ENCODE data around the gene ATRNL1.
"Not testable (repeated sequence)": the region's sequence is repeated elsewhere in the genome, so short reads cannot be mapped to it uniquely, and the experiment has no call there.

Gene ATRNL1

DNA sequence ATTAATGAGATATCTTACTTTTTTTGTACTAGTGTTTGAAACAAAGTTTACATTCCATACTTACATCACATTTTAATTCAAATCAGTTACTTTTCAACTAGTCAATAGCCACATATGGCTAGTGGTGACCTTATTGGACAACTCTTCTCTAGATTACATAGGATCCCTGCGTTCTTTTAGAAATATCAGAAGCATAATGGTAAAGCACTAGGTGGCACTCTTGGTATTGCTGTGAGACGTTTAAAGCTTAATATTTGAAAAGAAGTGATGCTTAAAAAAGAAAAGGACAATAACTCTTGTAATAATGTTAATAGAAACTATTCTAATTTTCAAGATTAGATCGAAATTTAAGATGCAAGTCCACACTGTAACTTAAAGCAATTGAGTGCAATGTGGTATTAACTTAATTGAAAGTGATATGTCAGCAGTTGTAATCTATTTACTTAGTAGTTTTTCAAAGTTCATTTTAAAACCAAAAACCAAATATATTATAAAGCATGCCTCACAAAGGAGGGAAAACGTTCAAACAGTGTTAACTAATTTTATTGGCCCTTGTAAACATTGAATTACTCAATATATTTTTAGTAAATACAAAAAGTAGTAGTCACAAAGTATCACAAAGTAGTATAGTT is 339.1 kb downstream of the ATRNL1 start:
- peak in 1 of 2 experiments; percentile 11 for DNase-seq

DNA sequence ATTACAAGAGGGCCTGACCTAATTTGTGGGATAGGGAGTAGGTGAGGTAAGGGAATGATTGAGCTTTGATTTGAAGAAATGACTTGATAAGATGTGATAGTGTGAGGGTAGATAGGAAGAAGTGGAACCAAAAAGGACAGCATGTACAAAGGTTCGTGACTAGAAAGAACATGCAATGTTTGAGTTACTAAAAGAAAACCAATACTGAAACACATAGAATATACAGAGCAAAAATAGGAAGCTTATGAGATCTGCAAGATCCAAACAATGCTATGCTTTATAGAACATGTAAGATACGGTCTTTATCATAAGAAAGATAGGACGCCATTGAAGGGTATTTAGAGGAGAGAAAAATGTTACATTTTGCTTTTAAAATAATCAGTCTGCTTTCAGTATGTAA is 343.8 kb downstream of the ATRNL1 start:
- DNase-seq, result no peak

DNA sequence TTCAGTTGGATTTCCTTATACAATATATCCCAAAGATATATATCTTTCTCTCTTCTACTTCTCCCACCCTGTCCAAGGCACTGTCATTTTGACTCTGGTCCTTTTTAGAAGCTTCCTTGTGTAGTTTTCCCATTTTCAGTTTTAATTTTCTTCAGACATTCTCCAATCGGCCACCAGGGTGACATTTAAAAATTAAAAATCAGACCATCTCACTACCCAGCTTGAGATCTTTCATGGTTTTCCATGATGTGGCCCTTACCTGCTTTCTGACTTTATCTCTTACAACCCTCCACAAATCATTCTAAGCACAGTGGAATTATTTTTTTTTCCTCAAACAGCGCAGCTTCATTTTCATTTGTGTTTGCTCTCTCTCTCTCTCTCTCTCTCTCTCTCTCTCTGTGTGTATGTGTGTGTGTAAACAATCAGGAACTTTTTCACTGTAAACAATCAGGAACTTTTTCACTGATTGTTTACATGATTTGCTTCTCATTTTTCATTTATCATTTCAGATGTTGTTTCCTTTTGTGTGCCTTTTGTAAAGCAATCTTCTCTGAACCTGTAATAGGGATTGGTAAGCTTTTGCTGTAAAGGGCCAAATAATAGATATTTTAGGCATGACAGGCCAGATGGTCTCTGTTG is 348.9 kb downstream of the ATRNL1 start:
- no peak for DNase-seq

DNA sequence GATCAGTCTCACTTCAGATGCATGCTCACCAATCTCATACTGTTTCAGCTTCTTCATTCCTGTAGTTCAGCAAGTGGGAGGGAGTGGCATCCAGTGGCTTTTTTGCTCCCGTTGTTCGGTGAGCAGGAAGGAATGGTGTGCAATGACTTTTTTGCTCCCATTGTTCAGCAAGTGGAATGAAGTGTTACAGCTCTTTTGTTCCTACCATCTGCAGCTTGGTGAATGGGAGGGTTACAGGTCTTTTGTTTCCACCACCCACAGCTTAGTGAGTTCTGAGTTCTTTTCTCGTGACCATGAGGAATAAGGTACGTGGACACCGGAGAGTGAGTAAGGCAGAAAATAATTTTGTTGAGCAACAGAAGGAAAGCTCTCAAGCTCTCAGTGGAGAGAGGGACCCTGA is 363.6 kb downstream of the ATRNL1 start:
- DNase-seq, result no peak

DNA sequence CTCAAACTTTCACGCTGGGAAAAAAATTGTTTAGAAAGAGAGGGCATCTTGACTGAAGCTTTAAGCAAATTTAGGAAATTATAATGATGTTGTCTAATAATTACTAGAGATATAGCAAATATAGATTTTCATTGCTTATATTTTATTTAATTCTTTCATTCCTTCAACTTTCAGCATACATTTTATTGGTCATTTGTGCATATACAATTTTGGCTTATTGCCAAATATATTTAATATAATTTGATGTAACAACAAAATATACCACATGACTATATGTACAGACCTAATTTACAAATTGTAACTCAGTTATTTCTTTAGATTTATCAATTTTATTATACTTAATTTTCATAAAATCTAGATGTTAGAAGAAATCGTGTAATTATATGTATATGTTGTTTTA is 390.1 kb downstream of the ATRNL1 start:
- DNase-seq, result no peak

DNA sequence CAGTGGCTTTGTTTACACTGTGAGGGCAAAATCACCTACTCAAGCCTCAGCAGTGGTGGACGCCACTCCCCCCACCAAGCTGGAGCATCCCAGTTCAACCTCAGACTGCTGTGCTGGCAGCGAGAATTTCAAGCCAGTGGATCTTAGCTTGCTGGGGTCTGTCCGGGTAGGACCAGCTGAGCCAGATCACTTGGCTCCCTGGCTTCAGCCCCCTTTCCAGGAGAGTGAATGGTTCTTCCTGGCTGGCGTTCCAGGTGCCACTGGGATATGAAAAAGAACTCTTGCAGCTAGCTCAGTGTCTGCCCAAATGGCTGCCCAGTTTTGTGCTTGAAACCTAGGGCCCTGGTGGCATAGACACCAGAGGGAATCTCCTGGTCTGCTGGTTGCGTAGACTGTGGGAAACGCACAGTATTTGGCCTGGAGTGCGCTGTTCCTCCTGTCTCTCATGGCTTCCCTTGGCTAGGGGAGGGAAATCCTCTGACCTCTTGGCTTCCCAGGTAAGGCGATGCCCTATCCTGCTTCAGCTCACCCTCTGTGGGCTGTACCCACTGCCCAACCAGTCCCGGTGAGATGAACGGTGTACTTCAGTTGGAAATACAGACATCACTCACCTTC is 398.5 kb downstream of the ATRNL1 start:
- DNase-seq, result no peak

DNA sequence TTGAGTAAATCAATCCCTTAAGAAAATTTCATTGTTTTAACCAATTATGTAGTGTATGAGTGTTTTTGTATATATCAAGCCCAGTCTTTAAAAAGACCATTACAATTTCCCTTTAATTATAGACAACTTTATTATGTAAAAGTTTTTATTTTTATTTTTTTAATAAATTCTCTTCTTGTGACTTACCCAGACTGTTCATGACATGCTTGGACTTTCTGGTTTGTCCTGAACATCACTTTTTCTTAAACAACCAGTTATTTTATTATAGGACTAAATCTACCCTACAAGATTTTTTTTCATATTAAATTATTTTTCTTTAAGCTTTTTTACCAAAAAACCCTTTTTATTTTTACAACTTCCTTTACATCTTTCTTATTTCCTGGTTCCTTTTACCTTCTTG is 410.4 kb downstream of the ATRNL1 start:
- no peak for DNase-seq

DNA sequence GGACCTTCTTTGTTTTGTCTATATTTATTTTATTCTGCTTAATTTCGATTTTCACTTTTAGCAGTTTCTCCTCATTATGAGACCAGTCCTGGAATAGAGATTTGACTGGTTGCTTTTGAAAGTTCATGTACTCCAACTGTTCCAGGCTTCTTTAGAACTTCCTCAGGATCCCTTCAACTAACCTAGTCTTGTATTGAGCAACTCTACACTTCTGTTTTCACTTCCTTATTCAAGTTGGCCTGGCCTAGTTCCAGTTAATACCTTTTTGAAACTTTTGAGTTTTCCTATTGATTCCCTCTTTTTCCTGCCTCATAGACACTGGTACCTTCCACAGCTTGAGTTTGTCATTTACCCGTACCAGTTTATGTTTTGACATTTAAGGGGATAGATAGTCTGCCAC is 421.7 kb downstream of the ATRNL1 start:
- DNase-seq, result no peak

DNA sequence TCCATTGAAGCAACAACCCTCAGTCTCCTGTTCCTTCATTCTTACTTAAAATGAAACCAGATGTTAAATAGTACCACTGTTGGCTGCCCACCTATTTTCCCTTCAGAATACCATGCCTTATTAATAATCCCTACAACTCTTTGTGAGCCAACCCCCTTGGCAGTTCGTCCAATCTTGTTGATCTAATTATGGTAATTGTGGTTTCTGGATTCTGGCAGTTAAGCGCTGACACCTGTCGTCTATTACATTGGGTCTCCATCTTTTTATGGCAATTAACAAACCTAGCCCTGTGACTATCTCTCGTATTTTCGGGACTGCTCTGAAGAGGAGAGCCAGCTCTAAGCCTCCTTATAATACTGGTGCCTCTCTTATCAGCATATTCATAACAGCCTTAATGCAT is 432.0 kb downstream of the ATRNL1 start:
- no peak for DNase-seq

DNA sequence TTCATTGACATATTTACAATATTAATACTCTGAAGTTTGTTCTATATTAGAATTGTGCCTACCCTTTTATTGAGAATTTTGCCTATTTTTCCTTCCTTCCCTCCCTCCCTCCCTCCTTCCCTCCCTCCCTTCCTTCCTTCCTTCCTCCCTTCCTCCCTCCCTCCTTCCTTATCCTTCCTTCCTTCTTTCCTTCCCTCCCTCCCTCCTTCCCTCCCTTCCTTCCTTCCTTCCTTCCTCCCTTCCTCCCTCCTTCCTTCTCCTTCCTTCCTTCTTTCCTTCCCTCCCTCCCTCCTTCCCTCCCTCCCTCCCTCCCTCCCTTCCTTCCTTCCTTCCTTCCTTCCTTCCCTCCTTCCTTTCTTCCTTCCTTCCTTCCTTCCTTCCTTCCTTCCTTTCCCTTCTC is 434.5 kb downstream of the ATRNL1 start:
- not testable (repeated sequence) for DNase-seq

DNA sequence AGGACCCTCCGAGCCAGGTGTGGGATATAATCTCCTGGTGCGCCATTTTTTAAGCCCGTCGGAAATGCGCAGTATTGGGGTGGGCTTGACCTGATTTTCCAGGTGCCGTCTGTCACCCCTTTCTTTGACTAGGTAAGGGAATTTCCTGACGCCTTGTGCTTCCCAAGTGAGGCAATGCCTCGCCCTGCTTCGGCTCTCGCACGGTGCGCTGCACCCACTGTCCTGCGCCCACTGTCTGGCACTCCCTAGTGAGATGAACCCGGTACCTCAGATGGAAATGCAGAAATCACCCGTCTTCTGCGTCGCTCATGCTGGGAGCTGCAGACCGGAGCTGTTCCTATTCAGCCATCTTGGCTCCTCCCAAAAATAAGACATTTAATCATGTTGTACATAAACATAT is 443.2 kb downstream of the ATRNL1 start:
- not testable (repeated sequence) for DNase-seq

DNA sequence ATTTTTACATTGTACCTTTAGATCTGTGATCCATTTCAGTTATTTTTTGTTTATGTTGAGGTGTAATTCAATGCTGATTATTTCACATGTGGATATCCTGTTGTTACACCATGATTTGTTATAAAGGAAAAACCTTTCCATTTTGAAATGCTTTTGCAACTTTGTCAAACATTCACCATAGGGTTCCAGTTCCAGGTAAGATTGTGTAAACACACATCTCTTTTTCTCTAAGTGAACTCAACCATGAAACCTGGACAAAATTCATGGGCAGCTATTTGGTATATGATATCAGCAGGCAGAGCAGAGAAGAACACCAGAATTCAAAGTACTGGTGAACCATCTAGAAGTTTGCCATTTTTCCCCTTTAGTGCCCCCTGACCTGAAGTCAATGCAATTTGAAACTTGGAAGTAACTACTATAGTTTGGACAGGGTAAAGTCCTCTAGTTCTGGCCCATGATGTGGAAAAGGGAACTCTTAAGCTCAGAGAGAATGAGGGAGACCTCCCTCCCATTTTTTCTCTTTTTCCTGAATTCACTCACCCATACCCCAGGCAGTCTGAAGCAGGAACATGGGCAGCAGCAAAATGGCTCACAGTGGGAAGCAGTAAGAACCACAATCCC is 446.1 kb downstream of the ATRNL1 start:
- DNase-seq, result peak in 1 of 2 experiments; percentile 34

DNA sequence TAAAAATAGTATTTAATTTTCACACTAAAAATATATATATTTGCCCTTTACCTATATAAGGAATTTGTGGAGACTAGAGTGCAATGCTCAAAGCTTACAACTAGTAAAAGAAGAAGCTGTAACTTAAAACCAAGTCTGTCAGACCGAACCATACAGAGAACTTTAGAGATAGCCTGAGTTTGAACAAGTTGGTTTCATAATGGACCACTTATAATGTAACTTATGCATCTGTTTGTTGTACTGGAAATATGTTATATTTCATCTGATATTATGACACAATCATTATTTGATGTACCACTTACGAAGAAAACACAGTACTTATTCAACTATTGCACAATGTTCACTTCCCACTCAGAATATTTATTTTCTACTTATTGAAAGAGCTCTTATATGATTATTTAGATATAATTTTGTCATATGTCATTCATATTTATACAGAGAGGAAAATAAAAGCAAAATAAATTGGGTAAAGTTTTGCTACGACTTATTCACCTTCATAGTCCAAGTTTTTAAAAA is 462.8 kb downstream of the ATRNL1 start:
- no peak for DNase-seq

DNA sequence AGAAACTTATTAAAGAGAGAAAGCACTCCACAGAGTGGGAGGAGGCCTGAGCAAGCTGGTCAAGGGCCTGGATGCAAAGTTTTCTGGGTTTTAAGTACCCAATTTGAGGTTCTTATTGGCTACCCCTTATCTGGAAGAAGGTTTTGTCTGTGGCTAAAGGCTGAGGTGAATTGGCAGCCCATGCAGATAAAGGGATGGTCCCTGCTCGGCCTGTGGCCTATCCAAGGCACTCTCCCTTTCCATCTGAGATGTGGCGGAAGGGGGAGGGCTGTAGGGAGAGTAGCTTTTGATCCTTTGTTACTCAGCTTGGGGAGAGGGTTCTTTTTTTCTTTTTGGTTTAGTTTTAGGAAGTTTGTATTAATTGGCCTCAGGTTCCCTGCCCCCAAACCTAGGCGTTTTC is 465.1 kb downstream of the ATRNL1 start:
- no peak for DNase-seq

DNA sequence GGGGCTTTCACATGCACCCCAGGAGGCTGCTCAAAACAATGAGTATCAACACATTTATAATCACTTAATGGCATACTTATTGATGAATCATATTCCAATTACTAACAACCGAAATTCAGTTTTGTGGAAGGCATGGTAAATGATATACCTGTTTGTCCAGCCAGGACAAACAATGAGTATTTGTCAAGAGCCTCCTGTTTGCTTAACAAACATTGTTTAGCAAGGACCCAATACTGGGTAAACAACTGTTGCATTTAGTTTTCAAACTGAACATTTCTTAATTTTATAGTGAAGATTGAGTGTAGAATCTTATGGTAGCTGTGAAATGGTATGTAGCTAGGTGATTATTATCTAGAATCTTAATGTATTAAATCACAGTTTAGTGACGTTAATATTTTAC is 473.7 kb downstream of the ATRNL1 start:
- peak in 1 of 2 experiments; percentile 18 for DNase-seq

DNA sequence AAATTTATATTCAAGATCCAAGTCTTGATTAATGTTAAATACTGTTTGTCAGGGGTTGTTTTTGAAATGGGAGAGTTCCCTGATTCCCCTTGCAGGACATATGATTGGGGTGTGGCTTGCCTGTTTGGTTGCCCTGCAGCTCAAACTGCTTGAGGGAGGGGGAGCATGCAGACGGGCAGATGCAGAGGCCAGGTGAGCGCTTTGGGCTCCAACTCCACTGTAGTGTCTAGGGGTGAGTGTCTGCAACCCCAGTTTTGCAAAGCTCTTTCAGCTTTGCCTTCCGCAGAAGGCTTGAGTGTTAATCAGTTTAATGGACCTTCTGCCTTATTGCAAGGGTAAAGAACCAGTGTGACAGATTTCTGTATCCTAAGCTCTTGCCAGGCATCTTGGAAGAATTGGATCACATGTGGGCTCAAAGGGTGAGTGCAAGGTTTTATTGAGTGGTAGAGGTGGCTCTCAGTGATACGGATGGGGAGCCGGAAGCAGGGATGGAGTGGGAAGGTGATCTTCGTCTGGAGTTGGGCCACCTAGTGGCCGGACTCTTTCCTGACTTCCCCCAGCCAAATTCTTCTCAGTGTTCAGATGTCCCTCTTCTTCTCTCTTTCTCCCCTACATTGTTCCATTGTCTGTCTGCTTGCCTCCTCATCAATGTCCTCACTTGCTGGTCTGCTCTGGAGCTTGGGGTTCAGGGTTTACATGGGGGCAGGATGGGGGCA is 479.7 kb downstream of the ATRNL1 start:
- DNase-seq, result no peak

DNA sequence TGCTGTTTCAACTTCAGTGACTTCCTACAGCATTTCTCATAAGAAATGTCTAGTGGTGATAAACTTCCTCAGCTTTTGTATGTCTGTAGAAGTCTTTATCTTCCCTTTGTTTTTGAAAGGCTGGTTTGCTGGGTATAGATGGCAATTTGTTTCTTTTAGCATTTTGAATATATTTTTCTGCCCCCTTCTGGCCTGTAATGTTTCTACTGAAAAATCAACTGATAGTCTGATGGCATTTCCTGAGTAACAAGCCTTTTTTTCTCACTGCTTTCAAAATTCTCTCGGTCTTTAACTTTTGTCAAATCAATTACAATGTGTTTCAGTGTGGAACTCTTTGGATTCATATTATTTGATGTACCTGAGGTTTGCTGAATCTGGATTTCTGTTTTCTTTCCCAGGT is 487.1 kb downstream of the ATRNL1 start:
- no peak for DNase-seq

DNA sequence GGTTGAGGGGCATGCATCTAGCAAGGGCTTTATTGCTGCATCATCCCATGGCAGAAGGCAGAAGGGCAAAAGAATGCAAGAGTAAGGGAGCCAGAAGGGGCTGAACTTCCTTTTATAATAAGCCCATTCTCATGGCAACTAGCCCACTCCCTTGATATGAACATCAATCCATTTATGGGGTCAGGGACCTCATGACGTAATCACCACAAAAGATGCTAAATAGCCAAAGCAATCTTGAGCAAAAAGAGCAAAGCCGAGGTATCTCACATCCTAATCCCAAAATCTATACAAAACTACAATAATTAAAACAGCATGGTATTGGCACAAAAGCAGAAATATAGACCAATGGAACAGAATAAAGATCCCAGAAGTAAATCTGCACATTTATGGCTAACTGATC is 499.9 kb downstream of the ATRNL1 start:
- no peak for DNase-seq

DNA sequence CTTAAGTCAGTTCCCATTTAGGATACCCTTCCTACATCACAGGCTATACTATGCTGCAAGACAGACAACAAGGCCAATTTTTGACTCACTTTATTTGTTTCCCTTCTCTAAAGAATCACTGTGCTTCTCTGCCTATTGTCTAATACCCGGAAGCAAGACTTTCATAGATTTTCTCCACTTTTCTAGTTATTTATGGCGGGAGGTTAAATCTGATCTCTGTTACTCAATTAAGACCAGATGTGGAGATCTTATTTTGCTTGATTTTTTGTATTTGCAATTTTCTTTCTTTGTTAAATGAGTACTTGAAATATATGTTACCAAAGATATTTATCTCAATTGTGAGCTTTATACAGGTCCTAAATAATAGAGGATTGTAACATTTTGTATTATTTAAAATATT is 511.5 kb downstream of the ATRNL1 start:
- no peak for DNase-seq

DNA sequence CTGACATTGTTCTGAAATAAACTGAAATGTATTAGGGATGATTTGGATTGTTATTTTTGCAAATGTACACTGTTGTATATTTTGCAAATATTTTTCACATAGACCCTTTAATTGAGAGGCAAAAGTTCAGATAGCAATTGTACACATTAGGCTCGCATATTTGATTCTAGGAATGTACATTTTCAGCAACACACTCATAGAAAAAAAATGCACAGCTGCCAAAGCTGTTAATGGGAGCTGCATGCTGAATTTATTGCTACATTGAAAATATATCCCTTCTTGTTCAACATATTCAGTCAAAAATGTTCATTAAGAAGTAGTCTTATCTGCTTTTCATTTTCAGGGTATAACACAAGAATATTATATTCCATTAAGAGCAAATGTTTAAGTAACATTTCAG is 512.9 kb downstream of the ATRNL1 start:
- no peak for DNase-seq

DNA sequence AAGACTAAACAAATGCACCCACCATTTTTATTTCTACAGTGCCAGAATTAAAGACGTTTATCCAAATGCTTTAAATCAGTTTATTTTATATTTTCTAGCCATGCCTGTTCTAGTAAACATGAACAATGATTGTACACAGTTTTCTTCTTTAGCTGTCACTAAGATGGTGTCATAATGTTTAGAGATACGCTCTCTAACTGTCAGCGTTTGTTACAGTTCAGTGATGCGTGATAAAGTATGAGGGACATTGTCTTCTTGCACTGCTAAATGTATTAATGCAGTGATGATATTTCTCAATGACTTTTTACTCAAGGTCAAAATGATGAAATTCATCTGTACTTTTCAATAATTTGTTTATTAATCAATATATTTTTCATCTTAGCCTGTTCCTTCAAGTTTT is 513.6 kb downstream of the ATRNL1 start:
- no peak for DNase-seq

DNA sequence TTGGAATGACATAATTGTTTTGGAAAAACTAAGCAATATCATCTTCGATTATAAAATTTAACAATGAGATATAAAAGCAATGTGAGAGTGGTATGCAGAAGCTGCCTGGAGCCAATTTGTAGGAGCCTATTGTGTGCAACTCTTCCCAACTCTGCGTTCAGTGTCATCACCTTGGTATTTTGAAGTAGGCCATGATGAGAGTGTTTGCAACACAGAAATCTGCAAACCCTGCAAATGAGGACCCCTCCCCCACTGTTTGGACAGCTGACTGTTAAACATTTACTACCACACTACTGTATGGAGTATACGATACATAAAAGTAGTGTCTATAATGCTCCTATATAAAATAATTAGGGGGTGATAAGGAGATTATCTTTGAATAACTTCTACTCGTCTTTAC is 531.3 kb downstream of the ATRNL1 start:
- DNase-seq, result no peak

DNA sequence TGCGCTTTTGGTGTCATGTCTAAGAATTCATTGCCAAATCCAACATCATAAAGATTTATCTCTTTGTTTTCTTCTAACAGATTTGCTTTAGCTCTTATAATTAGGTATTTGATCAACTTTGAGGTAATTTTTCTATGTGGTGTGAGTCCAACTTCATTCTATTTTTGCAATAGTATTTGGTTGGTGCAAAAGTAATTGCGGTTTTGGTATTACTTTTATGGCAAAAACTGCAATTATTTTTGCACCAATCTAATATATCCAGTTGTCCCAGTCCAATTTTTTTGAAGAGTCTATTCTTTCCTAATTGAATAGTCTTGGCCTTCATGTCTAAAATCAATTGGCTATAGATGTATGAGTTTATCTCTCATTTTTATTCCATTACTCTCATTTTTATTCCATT is 535.5 kb downstream of the ATRNL1 start:
- DNase-seq, result no peak
